ENCODE data around the gene ALKBH3. TPM values are rescaled to one million over a fixed set of nuclear protein-coding genes. Genes with fewer than 3 reads are reported as not detected.

The ALKBH3 gene
- total RNA-seq, 1 donor from 2014 or later = 27.3 TPM

GRCh38 chr11:43957571-43957970, 76.9 kb downstream of the ALKBH3 start:
- Mint-ChIP-seq H3K4me3 (ENCODE audit: unreplicated experiment) (no peak overlapping the region), H3K27me3 (ENCODE audit: unreplicated experiment) (no peaks in the 10 kb centered on the region), H3K36me3 (ENCODE audit: low read depth, unreplicated experiment) (peaks cover 3% of the 10 kb centered on the region), H3K4me1 (ENCODE audit: unreplicated experiment) (no peaks in the 10 kb centered on the region), H3K27ac (ENCODE audit: unreplicated experiment) (no peak overlapping the region), H3K9me3 (ENCODE audit: unreplicated experiment) (no peaks in the 10 kb centered on the region)
- no peak for DNase-seq (ENCODE audit: low spot score)
- TF ChIP-seq CTCF (IDR thresholded peaks at IDR 0.05; ENCODE audit: unreplicated experiment) = no peak

GRCh38 chr11:43959321-43959995, 78.8 kb downstream of the ALKBH3 start:
- Mint-ChIP-seq H3K4me1 (ENCODE audit: unreplicated experiment) (no peaks in the 10 kb centered on the region), H3K4me3 (ENCODE audit: unreplicated experiment) (no peak overlapping the region), H3K27ac (ENCODE audit: unreplicated experiment) (no peak overlapping the region), H3K27me3 (ENCODE audit: unreplicated experiment) (no peaks in the 10 kb centered on the region), H3K9me3 (ENCODE audit: unreplicated experiment) (no peaks in the 10 kb centered on the region), H3K36me3 (ENCODE audit: low read depth, unreplicated experiment) (peaks cover 3% of the 10 kb centered on the region)
- no peak for DNase-seq (ENCODE audit: low spot score)
- no peak for TF ChIP-seq CTCF (IDR thresholded peaks at IDR 0.05; ENCODE audit: unreplicated experiment)

GRCh38 chr11:43962383-43963278, 82.0 kb downstream of the ALKBH3 start:
- DNase-seq (ENCODE audit: low spot score) = no peak
- Mint-ChIP-seq H3K27ac (ENCODE audit: unreplicated experiment) (no peak overlapping the region), H3K9me3 (ENCODE audit: unreplicated experiment) (no peaks in the 10 kb centered on the region), H3K4me3 (ENCODE audit: unreplicated experiment) (no peak overlapping the region), H3K4me1 (ENCODE audit: unreplicated experiment) (no peaks in the 10 kb centered on the region), H3K27me3 (ENCODE audit: unreplicated experiment) (no peaks in the 10 kb centered on the region), H3K36me3 (ENCODE audit: low read depth, unreplicated experiment) (peaks cover 3% of the 10 kb centered on the region)
- no peak for TF ChIP-seq CTCF (IDR thresholded peaks at IDR 0.05; ENCODE audit: unreplicated experiment)

GRCh38 chr11:43963279-43963620, 82.6 kb downstream of the ALKBH3 start:
- no peaks in the 10 kb centered on the region for H3K27me3 Mint-ChIP-seq (ENCODE audit: unreplicated experiment)
- H3K9me3 Mint-ChIP-seq (ENCODE audit: unreplicated experiment) = no peaks in the 10 kb centered on the region
- no peak overlapping the region for H3K27ac Mint-ChIP-seq (ENCODE audit: unreplicated experiment)
- peaks cover 3% of the 10 kb centered on the region for H3K36me3 Mint-ChIP-seq (ENCODE audit: low read depth, unreplicated experiment)
- TF ChIP-seq CTCF (IDR thresholded peaks at IDR 0.05; ENCODE audit: unreplicated experiment) = no peak
- no peak for DNase-seq (ENCODE audit: low spot score)
- H3K4me1 Mint-ChIP-seq (ENCODE audit: unreplicated experiment) = no peaks in the 10 kb centered on the region
- no peak overlapping the region for H3K4me3 Mint-ChIP-seq (ENCODE audit: unreplicated experiment)

GRCh38 chr11:43967661-43968060, 87.0 kb downstream of the ALKBH3 start:
- Mint-ChIP-seq H3K4me3 (ENCODE audit: unreplicated experiment) (no peak overlapping the region), H3K27me3 (ENCODE audit: unreplicated experiment) (no peaks in the 10 kb centered on the region), H3K27ac (ENCODE audit: unreplicated experiment) (no peak overlapping the region), H3K9me3 (ENCODE audit: unreplicated experiment) (no peaks in the 10 kb centered on the region), H3K36me3 (ENCODE audit: low read depth, unreplicated experiment) (no peaks in the 10 kb centered on the region), H3K4me1 (ENCODE audit: unreplicated experiment) (no peaks in the 10 kb centered on the region)
- TF ChIP-seq CTCF (IDR thresholded peaks at IDR 0.05; ENCODE audit: unreplicated experiment) = no peak
- no peak for DNase-seq (ENCODE audit: low spot score)
